CD4-positive, alpha-beta T cell treated with Interleukin-2 at 100 ng/mL for 4 hours (primary cell): ENCODE data around the gene CRMP1.

Experiments used
- DNase-seq: peaks from one replicate; pipeline ENCODE4 v3.0.0-alpha.2; 2020; ENCODE audit warnings: low spot score

Gene CRMP1

GRCh38 chr4:5796976-5797375 lies 95.9 kb downstream of the CRMP1 start:
- DNase-seq = no peak

- no peak for DNase-seq
These were observed 97.3 kb downstream of the CRMP1 start for GRCh38 chr4:5795580-5795979.

DNA sequence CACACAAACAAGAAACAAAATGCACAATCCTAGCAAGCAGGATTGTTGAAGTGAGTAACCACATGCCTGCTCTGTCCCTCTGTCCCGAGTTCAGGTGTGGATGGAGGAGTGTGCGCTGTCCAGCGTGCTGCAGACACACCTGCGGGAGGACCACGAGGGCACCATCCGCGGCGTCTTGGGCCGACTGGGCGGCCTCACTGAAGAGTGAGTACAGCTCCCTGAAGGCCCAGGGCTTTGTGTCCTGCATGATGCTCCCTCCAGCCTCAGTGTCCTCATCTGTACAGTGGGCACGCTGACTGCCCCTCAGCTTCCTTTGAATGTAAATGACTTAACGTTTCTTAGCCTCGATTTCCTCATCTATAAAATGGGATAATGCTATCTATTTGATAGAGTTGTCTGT lies 99.4 kb downstream of the CRMP1 start:
- DNase-seq = no peak

GRCh38 chr4:5791654-5792053 lies 101.2 kb downstream of the CRMP1 start:
- DNase-seq = no peak

DNA sequence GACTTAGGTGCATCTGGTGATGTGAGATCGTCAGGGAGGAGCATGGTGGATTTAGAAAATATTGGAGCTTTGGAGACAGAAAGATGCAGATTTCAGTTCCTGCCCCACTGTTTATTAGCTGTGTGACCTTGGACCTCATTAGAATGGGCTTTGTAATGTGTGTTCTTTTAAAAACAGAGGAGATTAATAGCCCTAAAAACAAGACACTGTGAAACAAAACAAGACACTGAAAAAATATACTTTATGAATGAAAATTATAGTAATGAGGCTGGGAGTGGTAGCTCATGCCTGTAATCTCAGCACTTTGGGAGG lies 102.4 kb downstream of the CRMP1 start:
- no peak for DNase-seq

DNA sequence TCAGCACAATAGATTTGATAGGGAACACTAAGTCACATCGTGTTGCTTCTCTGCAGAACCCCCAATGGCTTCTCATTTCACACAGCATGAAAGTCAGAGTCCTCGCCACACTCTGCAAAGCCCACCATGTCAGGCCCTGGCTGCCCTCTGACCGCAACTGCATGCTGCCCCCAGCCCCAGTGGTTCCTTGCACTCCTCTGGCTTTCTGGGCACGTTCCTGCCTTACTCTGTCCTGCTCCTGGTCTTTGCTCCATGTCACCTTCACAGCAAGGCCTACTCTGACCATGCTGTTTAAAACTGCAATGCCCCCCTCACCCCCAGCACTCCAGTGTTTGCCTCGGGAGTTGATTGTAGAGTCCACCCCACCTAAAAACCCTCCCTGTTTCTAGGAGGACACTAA lies 103.7 kb downstream of the CRMP1 start:
- no peak for DNase-seq

GRCh38 chr4:5788144-5788543 lies 104.7 kb downstream of the CRMP1 start:
- no peak for DNase-seq

GRCh38 chr4:5787311-5787710 lies 105.6 kb downstream of the CRMP1 start:
- DNase-seq = no peak

- DNase-seq = no peak
These were observed 106.8 kb downstream of the CRMP1 start for GRCh38 chr4:5785806-5786680.

- DNase-seq = no peak
These were observed 107.8 kb downstream of the CRMP1 start for GRCh38 chr4:5784960-5785611.

DNA sequence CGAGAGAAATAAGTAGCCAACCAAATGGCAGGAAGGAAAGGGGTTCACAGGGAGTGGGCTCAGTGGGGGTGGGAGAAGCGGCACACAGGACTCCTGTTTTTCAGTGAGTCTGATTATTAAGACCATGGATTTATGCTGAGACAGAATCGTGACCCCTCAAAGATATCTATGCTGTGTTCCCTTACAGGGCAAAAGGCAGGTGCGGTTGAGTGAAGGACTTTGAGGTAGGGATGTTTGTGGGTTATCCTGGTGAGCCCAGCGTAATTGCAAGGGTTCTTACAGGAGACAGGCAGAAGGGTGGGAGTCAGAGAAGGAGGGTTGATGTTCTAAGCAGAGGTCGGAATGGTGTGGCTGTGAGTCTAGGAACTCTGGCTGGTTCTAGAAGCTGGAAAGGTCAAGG lies 108.9 kb downstream of the CRMP1 start:
- DNase-seq = no peak

DNA sequence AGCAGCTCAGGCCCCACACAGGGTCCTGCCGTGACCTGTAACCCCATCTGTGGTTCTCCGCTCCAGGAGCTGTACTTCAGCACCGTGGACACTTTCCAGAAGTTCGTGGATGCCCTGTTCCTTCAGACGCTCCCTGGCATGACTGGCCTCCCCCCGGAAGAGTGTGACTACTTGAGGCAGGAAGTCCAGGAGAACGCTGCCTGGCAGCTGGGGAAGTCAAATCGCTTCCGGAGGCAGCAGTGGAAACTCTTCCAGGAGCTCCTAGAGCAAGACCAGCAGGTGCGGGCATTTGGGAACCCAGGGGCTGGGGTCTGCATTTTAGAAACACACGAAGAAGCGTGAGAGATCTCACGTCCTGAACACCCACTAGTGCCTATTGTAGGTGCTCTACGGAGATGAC lies 109.4 kb downstream of the CRMP1 start:
- no peak for DNase-seq

DNA sequence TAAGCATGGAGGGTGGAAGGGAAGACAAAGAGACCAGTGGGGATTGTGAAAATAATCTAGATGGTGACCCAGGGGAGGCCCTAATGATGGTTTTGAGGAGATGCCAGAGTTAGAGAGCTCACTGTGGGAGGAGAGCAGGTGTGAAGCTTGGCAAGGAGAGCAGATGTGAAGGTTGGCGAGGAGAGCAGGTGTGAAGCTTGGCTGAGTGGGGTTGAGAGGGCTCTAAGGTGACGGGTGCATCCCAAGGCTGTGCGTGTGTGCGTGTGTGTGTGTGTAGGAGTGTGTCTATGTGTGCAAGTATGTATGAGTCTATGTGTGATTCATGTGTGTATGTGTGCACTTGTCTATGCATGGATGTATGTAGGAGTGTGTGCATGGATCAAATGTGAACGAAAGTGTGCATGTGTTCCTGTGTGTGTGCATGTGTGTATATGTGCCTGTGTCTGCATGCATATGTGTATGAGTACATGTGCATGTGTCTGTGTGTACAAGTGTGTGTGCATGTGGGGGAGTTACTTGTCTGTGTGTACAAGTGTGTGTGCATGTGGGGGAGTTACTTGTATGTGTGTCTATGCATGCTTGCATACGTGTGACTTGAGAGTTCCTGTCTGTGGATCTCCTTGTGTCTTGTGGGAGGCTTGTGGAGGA lies 109.9 kb downstream of the CRMP1 start:
- no peak for DNase-seq

- DNase-seq = no peak
These were observed 111.2 kb downstream of the CRMP1 start for GRCh38 chr4:5781691-5782090.

DNA sequence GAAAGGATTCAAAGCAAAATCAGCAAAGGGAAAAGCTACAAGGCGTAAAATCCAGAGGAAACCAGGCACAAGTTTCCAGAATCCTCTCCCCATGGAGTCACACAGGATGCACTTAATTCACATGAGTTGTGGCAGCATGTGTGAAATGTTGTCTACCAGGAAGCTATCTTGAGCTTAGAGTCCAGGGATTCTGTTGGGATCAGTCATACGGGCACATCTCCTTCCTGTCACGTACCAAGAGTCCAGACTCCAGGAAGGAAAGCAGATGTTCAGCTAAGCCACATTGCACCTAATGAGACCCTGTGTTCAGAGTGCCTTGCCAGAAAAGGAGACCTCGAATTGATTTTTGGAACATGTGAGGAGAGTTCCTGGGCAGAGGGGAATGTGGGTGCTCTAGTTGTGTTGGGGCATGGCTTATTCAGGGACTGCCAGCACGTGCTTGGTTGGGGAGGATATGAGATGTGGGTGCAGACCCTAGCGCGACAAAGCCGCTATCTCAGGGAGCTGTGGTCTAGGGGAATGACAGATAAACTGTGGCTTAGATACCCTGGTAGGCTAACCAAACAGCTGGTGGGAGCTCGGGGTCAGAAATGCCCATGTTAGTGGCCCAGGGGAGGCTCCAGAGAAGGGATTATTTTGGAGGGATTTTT lies 111.9 kb downstream of the CRMP1 start:
- no peak for DNase-seq

DNA sequence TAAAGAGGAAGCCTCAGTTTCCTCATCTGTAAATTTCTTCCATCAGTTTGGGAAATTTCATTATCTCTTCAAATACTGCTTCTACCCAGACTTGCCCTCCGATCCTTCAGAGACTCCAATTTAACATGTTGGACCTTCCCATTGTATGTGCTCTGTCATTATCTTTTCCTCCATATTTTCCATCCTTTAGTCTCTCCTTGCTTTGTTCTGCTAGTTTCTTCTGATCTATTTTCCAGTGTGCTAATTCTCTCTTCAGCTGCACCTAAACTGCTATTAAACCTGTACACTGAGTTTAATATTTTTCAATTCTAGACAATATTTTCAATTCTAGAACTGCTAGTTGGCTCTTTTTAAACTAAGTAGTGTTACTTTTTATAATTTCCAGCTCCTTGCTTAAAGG lies 116.4 kb downstream of the CRMP1 start:
- DNase-seq = no peak

DNA sequence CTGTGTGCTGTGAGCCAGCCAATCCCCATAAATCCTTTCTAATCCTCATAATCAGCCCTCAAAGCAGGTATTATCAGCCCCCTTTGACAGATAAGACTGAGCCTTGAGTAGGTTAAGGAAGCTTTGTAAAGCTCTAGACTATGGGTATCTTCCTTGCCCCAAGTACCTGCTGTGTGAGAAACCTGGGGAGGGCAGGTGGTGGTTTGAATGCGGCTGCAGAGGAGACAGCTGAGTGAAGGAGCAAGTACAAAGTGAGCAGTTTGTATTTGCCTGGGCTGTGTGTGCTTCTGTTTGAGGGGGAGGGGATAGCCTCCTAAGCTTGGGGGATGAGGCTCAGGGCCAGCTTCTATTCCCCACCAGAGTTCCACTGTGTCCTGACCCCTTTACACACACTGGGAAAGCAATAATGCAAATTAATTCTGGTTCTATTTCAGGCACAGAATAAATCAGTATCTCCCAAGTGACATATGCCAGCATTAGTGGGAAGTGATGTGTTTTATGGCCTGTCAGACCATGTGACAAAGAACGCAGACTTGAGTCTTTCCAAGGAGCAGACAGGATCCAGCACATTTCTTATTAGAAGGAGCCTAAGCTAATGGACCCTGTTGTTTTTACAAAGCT lies 118.4 kb downstream of the CRMP1 start:
- DNase-seq = no peak

GRCh38 chr4:5773271-5773555 lies 119.7 kb downstream of the CRMP1 start:
- no peak for DNase-seq

- no peak for DNase-seq
These were observed 120.2 kb downstream of the CRMP1 start for GRCh38 chr4:5772528-5773270.
